NCI-H146 treated with DMSO at 0.1 percent for 48 hours (cell line): Measurements from ENCODE around the gene IRF2.

Experiments
- DNase-seq: peaks from one replicate; lab custom pipeline; 2025; ENCODE audit not compliant: unreplicated experiment; lab: John Stamatoyannopoulos, UW

IRF2 gene

DNA sequence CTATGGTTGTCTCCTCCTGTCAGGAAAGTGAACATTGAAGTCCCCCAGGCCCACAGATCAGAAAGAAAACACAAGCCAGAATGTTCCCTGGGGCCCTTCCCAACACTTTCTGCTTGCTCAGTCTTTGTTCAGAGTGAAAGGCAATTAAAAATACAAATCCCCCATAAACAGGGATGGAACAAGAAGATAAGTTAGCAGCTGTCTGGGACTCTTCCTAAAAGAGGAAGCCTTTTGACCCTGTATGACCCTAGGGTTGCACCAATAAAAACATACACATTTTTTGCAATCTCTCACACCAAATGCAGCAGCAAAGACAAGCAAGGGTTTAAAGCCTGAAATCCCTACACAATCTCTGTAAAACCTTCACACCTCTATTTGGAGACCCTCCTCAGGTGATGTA lies 22.6 kb downstream of the IRF2 start:
- DNase-seq: no peak

DNA sequence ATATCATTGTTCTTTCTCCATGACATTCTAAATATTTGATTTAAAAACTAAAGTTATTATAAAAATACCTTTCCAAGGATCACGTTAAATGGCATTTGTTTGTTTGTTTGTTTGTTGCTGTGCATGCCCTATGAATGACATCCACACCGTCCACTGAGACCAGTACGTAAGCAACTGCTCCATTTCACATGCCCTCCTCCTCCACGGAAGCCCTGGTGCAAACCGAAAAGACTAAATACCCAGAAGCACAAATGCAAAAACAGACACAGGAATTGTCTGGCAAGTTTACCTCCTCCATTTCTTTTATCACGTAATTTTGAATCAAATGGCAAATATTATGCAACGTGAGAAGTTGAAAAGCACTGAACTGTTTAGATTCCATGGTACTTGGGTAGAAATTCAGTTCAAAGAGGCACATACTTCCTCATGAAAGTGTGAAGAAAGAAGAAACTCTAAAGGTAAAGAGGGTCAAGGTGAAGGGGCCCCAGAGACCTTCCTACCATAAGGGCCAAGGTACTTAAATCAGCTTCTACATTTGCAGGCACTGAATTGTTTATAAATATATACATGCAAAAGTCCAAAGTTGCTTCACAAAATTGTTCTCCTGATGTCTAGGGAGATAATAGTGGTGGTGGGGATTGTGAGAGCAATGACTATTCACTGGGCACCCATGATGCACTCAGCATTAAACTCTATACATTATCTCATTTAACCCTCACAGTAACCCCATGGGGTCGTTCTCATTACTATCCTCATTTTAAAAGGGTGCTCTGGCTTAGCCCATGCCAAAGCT lies 23.4 kb downstream of the IRF2 start:
- DNase-seq: no peak

DNA sequence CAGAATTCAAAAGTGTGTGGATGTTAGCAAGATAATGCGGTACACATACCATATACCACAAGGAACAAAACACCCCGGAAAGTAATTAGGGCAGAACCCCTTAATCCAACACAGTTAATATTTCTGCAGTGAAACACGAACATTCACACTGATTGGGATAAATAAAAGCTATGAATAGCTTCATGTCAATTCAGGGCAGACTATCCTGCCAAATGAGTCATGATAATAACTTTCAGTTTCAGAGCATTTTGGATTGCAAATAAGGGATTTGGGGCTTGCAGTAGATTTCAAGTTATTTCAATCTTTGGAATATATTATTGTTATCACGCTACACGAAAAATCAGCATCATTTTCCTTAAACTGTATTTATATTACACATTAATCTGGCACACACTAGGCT lies 24.3 kb downstream of the IRF2 start:
- no peak for DNase-seq

DNA sequence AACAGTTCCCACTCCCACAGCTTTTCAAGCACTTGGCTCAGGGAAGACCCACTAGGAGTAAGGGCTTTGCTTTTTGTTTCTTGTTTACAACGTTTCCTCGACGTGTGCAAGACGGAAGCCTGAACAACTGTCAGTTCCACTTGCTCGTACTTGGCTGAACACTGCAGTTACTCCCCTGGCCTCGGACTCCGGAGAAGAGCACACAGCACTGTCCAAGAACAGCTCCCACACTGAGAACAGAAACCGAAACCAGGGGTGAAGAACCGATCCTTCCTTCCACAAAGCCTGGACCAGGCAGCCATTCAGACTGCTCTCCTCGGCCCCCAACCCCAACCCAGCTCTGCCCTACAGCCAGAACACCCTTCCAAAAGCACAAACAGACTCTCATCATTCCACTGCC lies 25.5 kb downstream of the IRF2 start:
- no peak for DNase-seq

DNA sequence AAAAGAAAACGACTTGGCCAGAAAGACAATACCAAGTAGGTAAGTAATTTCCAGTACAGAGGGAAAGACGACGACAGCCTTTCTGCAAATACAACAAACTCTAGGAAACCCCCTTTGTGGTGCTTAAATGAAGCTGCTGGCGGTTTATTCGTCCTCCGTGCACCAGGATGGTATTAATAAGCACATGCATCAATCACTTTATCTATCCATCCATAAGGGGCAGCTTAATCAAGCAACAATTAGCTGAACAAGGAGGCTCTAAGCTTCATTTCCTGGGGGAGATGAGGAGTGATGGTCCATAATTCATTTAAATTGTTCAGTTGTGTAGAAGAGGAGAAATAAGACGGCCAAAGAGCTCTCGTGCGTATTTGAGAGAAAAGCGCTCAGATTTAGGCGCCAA lies 26.2 kb downstream of the IRF2 start:
- DNase-seq: no peak

DNA sequence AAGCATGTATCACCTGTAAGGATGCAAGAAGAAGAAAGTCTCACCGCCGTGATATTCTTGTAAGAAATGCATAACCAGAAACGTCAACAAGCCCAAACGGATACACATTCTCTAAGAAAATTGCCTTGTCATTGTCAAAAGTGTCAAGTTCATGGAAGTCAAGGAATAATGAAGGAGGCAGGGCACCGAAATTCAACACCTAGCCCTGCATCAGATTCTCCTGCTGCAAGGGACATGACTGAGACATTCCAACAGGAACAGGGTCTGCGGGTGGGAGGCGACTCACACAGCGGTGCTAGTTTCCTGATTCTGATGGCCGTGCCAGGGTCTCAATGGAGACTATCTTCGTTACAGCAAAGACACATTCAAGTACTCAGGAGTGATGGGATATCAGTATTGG lies 26.7 kb downstream of the IRF2 start:
- no peak for DNase-seq

DNA sequence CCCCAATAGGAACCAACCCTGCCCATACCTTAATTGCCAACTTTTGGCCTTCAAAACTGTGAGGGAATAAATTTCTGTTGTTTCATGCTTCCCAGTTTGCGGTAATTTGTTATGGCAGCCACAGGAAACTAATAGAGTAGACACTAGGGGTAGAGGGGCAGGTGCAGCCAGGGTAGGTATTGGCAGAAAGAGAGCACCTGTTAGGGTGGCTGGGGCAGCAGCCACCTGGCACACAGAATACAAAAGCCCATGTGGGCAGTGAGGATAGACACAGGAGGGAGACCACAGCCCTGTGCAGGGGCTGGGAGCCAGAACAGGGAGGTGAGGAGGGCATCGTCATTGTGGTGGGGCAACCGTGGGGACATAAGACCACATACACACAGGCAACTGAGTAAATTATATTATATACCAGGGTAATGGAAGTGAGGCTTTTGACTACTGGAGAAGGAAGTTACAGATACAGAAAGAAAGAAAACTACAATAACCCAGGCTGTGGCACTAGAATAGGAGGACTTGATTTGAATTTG lies 28.2 kb downstream of the IRF2 start:
- DNase-seq: no peak

DNA sequence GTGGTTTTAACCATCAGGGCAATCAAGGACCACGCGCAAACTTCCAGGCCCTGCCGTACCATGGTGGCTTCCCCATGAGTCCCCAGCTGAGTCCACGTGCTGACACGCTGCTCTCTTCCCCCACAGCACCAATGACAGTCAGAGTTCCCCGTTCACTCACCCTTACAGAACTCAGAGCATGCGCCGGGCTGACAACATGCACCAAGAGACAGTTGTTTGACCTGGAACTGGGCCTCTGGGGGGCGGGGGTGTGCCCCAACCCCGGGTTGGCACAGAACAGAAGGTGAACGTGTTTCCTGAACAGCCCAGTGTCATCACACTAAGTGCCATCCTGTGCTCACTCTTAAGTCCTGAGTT lies 29.4 kb downstream of the IRF2 start:
- no peak for DNase-seq

DNA sequence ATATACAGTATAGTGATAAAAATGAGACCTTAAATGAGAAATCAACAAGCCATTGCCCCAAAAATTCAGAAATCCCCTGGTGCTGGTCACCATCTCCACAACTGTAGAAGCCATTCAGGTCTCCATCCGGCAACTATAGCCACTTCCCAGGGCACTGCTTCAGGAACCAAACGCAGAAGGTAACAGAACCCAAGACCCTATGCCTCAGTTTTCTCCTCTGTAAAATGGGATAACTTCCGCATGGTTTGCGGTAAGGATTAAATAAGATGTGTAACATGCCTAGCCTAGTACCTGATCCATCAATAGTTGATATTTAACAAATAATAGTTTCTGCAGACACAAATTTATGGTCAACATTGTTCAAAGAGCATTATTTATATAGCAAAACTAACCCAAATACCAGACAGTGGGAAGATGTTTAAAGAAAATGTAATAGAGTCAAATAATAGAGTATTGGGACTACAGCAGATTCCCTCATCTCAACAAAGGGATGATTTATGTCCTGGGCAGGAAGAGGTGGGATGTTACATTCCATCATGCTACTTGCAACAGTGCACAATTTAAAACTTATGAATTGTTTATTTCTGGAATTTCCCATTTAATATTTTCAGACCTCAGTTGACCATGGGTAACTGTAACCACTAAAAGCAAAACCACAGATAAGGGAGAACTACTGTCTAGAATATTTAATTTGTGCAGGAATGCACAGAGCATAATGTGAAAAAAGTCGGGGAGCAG lies 30.0 kb downstream of the IRF2 start:
- no peak for DNase-seq

DNA sequence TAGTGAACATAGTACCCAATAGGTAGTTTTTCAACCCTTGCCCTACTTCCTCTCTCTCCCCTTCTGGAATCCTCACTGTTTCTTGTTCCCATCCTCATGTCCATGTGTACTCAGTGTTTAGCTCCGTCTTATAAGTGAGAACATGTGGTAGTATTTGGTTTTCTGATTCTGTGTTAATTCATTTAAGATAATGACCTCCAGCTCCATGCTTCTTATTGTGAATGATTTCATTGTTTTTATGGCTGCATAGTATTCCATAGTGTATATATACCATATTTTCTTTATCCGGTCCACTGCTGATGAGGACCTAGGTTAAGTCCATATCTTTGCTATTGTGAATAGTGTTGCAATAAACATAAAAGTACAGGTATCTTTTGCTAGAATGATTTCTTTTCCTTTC lies 31.0 kb downstream of the IRF2 start:
- no peak for DNase-seq

DNA sequence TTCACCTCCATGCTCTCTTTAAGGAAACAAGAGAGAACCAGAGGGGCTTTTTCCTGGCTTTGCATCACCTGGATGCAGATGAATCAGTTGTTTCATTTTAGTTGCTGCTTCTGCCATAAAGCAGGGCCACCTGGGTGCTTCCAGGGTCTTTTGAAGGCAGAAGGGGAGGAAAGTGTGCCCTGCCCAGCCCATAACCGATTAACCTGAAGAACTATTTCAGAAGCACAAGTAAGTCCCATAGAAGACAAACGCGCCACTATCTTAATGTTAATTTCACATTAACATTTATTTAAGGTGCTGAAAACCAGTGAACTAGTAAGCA lies 32.1 kb downstream of the IRF2 start:
- no peak for DNase-seq

DNA sequence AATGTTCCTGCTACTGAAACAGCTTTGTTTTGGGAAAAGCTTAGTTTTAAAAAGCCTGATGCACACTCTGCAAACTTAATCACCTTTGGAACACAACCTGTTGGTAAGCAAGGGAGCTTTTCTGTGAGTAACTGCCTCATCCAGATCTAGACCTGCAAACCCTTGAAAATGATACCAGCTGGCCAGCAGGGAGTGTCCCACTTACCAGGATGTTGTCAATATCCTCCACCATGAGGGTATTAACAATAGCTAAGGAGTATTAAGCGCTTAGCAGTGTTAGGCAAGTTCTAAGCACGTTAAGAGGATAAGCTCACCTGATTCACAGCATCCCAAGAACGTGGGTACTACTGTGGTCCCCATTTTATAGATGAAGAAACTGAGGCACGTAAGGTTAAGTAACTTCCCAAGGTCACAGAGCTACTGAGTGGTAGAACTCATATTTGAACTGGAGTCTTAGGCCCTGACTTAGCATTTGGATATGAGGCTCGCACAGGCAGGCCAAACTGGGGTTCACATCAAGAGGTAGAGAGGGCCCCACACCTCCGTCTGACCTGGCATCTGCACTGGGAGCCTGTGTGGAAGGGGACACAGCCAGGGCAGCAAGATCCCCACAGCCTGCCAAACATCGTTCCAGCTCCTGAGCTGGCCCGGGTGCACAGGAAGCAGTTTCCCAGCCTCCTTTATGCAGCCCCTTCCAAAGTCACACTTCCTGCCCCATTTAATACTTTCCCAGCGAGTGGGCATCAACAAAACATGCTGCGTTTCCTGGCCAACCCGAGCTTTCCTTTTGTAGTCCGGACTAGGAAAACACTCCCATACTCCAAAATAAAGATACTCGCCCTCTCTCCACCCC lies 32.7 kb downstream of the IRF2 start:
- DNase-seq: no peak

DNA sequence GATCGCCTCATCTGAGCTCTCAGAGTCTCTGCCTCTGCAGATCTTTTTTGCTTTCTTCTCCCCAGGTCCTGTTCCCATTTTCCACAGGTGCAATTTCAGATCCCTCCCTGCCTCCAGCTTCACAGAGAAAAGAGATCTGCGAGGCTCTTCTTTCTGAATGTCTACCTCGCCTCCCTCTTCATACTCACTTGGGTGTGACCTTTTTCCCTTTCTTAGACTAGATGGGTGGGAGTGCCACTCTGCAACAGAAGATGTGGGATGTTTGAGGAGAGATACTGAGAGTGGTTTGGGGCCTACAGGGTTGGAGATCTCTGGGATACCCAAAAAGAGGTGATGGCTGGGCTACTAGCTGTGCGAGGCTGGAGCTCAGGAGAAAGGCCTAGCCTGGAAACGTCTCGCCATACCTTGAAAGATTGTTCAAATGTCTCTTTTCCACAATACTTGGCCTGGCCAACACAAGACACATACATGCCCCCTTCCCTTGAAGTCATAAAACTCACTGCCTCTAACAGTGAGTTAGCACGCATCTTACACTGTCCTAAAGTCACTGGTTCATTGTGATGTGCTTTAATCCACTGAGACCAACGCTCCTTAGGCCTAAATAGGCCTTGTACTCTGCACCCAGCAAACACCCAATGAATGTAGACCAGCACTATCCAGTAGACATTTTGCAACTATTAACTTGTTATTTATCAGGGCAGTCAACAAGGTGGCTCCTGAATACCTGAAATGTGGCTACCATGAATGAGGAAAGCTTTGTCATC lies 33.6 kb downstream of the IRF2 start:
- no peak for DNase-seq

DNA sequence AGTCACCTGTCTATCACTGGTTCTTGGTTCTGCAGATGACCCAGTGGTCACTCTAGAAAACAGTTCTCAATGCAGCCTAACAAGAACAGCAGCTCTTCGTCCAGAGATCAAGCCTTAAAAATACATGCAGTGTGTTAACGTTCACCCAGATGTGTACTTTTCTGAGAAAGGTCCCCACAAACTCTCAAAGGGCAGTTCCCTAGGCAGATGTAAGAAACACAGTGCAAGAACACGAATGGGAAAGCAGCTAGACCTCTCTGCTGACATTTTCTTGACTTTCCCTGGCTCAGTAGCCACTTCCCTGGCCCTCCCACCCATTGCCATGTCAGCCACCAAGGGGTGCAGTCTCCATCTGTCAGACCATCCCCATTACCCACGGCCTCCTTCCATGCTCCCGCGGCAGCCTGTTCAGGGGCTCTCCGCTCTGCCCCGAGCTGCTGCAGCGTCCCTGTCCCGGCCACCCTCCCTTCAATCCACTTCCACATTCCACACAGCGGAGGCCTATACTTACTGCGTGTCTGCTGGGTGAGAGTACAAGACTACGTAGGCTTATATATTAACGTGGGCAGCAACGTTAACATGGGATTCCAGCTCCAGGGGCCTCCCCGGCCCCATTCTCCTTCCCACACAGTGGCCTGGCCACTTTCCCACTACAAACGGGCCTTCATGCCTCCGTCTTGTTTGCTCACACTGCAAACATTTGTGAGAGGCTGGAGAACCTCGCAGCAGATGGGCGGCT lies 34.3 kb downstream of the IRF2 start:
- no peak for DNase-seq

DNA sequence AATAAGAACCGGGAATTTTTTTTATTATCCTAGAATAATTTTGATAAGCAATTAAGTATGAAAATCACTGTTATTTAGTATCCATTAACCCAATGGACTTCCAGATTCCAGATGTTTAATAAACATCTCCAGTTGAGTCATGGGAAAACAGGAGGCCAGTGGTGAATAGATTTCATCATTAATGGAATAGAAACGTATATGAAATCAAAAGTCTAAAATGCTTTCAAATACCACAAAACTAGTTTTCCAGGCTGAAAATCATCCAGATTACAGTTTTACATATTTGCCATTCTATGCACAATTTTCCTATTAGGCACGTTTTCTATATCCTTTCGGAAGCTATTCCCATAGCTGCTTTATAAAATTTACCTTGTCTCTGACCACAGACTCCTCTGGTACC lies 35.0 kb downstream of the IRF2 start:
- no peak for DNase-seq

DNA sequence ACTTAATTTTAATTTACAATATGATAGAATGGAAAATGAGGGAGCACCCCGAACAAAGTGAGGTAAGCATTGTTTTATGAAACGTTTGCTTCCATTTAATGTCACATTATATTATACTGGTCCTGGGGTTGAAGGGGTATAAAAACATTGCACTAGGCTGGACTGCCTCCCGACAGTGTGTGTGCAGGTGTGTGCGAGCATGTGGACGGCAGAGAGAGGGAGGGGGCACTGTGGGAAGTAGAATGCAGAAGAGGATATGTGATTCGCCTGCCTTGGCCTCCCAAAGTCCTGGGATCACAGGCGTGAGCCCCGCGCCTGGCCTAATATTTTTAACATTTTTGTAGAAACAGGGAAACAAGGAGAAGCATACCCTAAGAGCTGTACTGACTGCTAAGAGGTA lies 36.0 kb downstream of the IRF2 start:
- no peak for DNase-seq

DNA sequence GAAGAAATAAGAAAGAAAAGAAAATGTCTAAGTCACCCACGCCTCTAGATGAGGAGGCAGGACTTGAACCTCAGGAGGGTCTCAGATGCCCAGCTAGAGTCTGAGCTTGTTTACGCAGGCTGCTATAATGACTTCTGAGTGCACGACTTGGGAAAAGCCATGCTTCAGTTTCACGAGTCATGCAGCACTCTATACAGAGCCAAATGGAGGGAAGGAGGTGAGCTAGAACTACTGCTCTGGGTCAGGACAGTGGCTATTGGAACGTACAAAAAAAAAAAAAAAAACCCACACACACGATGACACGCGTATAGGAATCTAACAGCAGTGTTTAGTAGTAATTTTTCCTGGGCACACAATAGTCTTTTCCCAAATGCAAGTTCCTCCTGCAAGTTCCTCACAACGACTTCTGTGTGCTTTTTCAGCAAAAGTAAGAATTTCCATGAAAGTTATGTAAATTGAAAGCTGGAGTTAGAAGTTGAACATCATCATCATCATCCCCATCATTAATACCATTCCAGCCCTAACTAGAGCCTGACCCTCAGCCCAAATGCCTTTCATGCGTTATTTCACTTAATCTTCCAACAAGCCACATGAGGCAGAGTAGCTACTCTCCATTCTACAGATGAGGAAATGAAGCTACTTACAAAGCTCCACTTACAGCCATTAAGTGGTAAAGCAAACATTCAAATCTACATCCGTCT lies 36.6 kb downstream of the IRF2 start:
- no peak for DNase-seq

DNA sequence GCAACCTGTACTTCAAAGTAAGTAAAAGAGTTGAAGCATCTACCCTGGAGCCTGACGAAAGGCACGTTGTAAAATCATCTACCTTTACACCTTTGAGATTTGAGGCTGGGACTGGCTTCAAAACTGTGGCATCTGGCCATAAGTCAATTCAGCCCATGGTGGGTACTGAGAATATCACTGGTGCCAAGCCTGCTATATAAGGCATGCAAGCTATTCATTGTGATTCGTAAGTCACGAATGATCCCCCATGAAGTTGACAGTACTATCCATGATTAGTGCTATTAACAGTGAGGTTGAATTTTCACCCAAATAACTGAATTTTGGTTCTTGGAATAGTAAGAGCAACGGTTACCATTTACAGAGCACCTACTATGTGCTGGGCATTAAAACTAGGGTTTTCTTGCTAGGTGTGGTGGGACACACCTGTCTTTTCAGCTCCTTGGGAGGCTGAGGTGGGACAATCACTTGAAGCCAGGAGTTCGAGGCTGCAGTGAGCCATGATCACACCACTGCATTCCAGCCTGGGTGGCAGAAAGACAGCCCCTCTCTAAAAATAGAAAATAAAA lies 39.8 kb downstream of the IRF2 start:
- DNase-seq: no peak

DNA sequence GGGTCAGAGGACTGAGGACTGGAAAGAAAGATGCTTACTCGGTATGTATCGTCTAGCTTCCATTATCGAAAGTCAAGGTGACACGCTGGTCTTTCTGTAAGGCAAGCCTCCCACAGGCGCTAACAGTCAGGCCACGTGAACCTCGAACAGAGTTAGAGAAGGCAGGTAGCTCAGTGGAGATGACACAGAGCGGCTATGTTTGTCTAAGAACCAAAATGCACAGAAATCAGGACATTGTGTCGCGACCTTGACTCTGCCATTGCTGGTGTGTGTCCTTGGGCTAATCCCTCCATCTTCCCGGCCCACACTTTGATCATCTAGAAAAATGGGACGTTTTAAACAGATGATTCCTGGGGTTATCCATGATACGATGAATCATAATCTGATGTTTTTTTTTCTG lies 40.3 kb downstream of the IRF2 start:
- DNase-seq: no peak
